ENCODE results near the gene PTK7. TPM values are rescaled to one million over a fixed set of nuclear protein-coding genes. Genes with fewer than 3 reads are reported as not detected.
"Not testable (repeated sequence)": the region's sequence is repeated elsewhere in the genome, so short reads cannot be mapped to it uniquely, and the experiment has no call there.

The PTK7 gene
- total RNA-seq, 4 donors from 2014 or later = 6.8 to 10.8 (median 8.0) TPM

- Histone ChIP-seq H3K36me3 (no peaks in the 10 kb centered on the region), H3K4me3 (no peak overlapping the region), H3K4me1 (peaks cover 0 to 15% (median 7%) of the 10 kb centered on the region in 4 donors), H3K27ac (replicated peaks in 1 of 4) (no peak overlapping the region), H3K9me3 (no peaks in the 10 kb centered on the region), H3K27me3 (no peaks in the 10 kb centered on the region)
- WGBS = 76% methylated on average over 13 of the region's 16 CpGs
- TF ChIP-seq, protein P1, sequence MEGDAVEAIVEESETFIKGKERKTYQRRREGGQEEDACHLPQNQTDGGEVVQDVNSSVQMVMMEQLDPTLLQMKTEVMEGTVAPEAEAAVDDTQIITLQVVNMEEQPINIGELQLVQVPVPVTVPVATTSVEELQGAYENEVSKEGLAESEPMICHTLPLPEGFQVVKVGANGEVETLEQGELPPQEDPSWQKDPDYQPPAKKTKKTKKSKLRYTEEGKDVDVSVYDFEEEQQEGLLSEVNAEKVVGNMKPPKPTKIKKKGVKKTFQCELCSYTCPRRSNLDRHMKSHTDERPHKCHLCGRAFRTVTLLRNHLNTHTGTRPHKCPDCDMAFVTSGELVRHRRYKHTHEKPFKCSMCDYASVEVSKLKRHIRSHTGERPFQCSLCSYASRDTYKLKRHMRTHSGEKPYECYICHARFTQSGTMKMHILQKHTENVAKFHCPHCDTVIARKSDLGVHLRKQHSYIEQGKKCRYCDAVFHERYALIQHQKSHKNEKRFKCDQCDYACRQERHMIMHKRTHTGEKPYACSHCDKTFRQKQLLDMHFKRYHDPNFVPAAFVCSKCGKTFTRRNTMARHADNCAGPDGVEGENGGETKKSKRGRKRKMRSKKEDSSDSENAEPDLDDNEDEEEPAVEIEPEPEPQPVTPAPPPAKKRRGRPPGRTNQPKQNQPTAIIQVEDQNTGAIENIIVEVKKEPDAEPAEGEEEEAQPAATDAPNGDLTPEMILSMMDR (IDR thresholded peaks at IDR 0.05) = no peak
- TF ChIP-seq EP300 (IDR thresholded peaks at IDR 0.05) (no peak), POLR2A (IDR thresholded peaks at IDR 0.05; ENCODE audit: low read depth) (no peak), POLR2AphosphoS5 (IDR thresholded peaks at IDR 0.05) (no peak)
- intact Hi-C loops (cut with DNase I) = loop anchor here (5.0 kb wide), 1 partner anchor 52 kb away; the partner anchor contains the start of gene PTK7
- DNase-seq (ENCODE audit: extremely low spot score) = no peak
These were observed 52.8 kb downstream of the PTK7 start for GRCh38 chr6:43128926-43129325.

- Histone ChIP-seq H3K4me1 (peaks cover 0 to 14% (median 4%) of the 10 kb centered on the region in 4 donors), H3K9me3 (no peaks in the 10 kb centered on the region), H3K27me3 (no peaks in the 10 kb centered on the region), H3K4me3 (no peak overlapping the region), H3K27ac (replicated peaks in 1 of 4) (no peak overlapping the region), H3K36me3 (no peaks in the 10 kb centered on the region)
- intact Hi-C loops (cut with DNase I) = loop anchor here (5.0 kb wide), 1 partner anchor 52 kb away; the partner anchor contains the start of gene PTK7
- WGBS = 48% methylated on average over 15 of the region's 15 CpGs
- TF ChIP-seq, protein P1 (IDR thresholded peaks at IDR 0.05) = peak; percentile 19 to 42 (median 36)
- no peak for TF ChIP-seq POLR2A (IDR thresholded peaks at IDR 0.05; ENCODE audit: low read depth)
- no peak for DNase-seq (ENCODE audit: extremely low spot score)
These were observed 53.5 kb downstream of the PTK7 start for GRCh38 chr6:43129434-43130194.

DNA sequence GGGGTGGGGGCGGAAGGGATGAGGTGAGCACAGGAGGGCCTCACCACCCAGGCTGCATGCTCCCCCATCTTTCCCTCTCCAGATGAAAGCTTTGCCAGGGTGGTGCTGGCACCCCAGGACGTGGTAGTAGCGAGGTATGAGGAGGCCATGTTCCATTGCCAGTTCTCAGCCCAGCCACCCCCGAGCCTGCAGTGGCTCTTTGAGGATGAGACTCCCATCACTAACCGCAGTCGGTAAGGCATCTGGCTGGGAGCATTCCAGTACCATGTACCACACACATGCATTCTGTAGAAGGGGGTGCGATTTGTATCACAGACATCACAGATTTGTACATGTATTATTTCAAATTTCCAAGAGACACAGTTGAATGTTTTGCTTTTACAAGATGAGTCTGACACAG, 54.3 kb downstream of the PTK7 start:
- no peak overlapping the region for H3K4me3 ChIP-seq
- H3K27me3 ChIP-seq = no peaks in the 10 kb centered on the region
- no peak for TF ChIP-seq EP300 (IDR thresholded peaks at IDR 0.05)
- TF ChIP-seq POLR2AphosphoS5 (IDR thresholded peaks at IDR 0.05) = no peak
- TF ChIP-seq, protein P1 (IDR thresholded peaks at IDR 0.05) = no peak
- no peak for TF ChIP-seq POLR2A (IDR thresholded peaks at IDR 0.05; ENCODE audit: low read depth)
- DNase-seq (ENCODE audit: extremely low spot score) = no peak
- 93% methylated on average over 6 of the region's 7 CpGs for WGBS
- intact Hi-C loops (cut with DNase I) = no loop called here
- no peak overlapping the region for H3K27ac ChIP-seq (replicated peaks in 1 of 4)
- H3K4me1 ChIP-seq = peaks cover 0 to 14% (median 4%) of the 10 kb centered on the region in 4 donors
- no peaks in the 10 kb centered on the region for H3K9me3 ChIP-seq
- H3K36me3 ChIP-seq = no peaks in the 10 kb centered on the region

DNA sequence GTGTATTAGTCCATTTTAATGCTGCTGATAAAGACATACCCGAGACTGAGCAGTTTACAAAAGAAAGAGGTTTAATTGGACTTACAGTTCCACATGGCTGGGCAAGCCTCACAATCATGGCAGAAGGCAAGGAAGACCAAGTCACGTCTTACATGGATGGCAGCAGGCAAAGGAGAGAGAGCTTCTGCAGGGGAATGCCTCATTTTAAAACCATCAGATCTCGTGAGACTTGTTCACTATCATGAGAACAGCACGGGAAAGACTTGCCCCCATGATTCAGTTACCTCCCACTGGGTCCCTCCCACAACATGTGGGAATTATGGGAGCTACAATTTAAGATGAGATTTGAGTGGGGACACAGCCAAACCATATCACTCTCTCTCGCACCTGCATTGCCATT, 55.3 kb downstream of the PTK7 start:
- H3K9me3 ChIP-seq; H3K27me3 ChIP-seq; DNase-seq (ENCODE audit: extremely low spot score); H3K4me3 ChIP-seq; intact Hi-C loops (cut with DNase I); H3K36me3 ChIP-seq; H3K27ac ChIP-seq (replicated peaks in 1 of 4): not testable (repeated sequence)
- 82% methylated on average over 5 of the region's 5 CpGs for WGBS
- peaks cover 0 to 14% (median 4%) of the 10 kb centered on the region in 4 donors for H3K4me1 ChIP-seq

DNA sequence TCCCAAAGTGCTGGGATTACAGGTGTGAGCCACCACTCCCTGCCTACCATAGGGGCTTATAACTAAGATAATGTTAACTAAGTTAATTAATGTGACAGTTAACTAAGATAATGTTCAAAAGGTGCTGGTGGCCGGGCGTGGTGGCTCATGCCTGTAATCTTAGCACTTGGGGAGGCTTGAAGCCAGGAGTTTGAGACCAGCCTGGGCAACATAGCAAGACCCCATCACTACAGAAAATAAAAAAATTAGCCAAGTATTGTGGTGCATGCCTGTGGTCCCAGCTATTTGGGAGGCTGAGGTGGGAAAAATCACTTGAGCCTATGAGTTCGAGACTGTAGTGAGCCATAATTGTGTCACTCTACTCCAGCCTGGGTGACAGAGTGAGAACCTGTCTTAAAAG, 62.2 kb downstream of the PTK7 start:
- TF ChIP-seq POLR2A (IDR thresholded peaks at IDR 0.05; ENCODE audit: low read depth) (no peak), POLR2AphosphoS5 (IDR thresholded peaks at IDR 0.05) (no peak), EP300 (IDR thresholded peaks at IDR 0.05) (no peak)
- TF ChIP-seq, protein P1 (IDR thresholded peaks at IDR 0.05) = no peak
- H3K4me1 ChIP-seq = peaks cover 4 to 5% (median 4%) of the 10 kb centered on the region in 4 donors
- no peak overlapping the region for H3K4me3 ChIP-seq
- DNase-seq (ENCODE audit: extremely low spot score) = no peak
- WGBS = 100% methylated on average over 3 of the region's 3 CpGs
- no peaks in the 10 kb centered on the region for H3K9me3 ChIP-seq
- intact Hi-C loops (cut with DNase I) = no loop called here
- no peaks in the 10 kb centered on the region for H3K27me3 ChIP-seq
- no peak overlapping the region for H3K27ac ChIP-seq (replicated peaks in 1 of 4)
- no peaks in the 10 kb centered on the region for H3K36me3 ChIP-seq

GRCh38 chr6:43139973-43140372, 63.9 kb downstream of the PTK7 start:
- H3K4me3 ChIP-seq; DNase-seq (ENCODE audit: extremely low spot score); H3K27ac ChIP-seq (replicated peaks in 1 of 4); H3K36me3 ChIP-seq; H3K9me3 ChIP-seq; H3K27me3 ChIP-seq: not testable (repeated sequence)
- intact Hi-C loops (cut with DNase I) = loop anchor here (5.0 kb wide), 2 partner anchors 68 to 128 kb away; partner anchors contain the start of genes KLHDC3 and MEA1
- H3K4me1 ChIP-seq = peaks cover 10 to 14% (median 13%) of the 10 kb centered on the region in 4 donors
- 86% methylated on average over 11 of the region's 11 CpGs for WGBS
